H9 (cell line): ENCODE results near the gene IMMP2L. TPM values are rescaled to one million over a fixed set of nuclear protein-coding genes. Genes with fewer than 3 reads are reported as not detected.

Source experiments
- DNase-seq: peaks from one replicate; pipeline ENCODE4 v3.0.0-alpha.2; 2017
- H2AFZ ChIP-seq: one replicate; pipeline ENCODE4 v1.6.1; 2013; ENCODE audit warnings: mild to moderate bottlenecking, low read length, control low read depth, moderate library complexity
- H2AK5ac ChIP-seq: 2 replicates; pipeline ENCODE4 v1.6.1; 2013; ENCODE audit warnings: low read length, control low read depth, mixed read lengths; ENCODE audit not compliant: insufficient read length
- H2BK120ac ChIP-seq: one replicate; pipeline ENCODE4 v1.6.1; 2013; ENCODE audit warnings: low read depth, mild to moderate bottlenecking, low read length, control low read depth, inconsistent platforms; ENCODE audit not compliant: poor library complexity, severe bottlenecking
- H2BK12ac ChIP-seq: 2 replicates; pipeline ENCODE4 v1.6.1; 2013; ENCODE audit warnings: low read length, control low read depth, mixed read lengths, low read depth; ENCODE audit not compliant: insufficient read length
- H2BK15ac ChIP-seq: 2 replicates; pipeline ENCODE4 v1.6.1; 2013; ENCODE audit warnings: low read depth, low read length, control low read depth
- H2BK20ac ChIP-seq: one replicate; pipeline ENCODE4 v1.6.1; 2013; ENCODE audit warnings: low read depth, mild to moderate bottlenecking, low read length, control low read depth, inconsistent platforms; ENCODE audit not compliant: poor library complexity, severe bottlenecking
- H2BK5ac ChIP-seq: 2 replicates; pipeline ENCODE4 v1.6.1; 2013; ENCODE audit warnings: low read length, control low read depth, mixed read lengths; ENCODE audit not compliant: insufficient read length
- H3K14ac ChIP-seq: 2 replicates; pipeline ENCODE4 v1.6.1; 2013; ENCODE audit warnings: low read length, control low read depth; ENCODE audit not compliant: insufficient read depth
- H3K18ac ChIP-seq: 2 replicates; pipeline ENCODE4 v1.6.1; 2013; ENCODE audit warnings: low read depth, mild to moderate bottlenecking, mixed read lengths, low read length, control low read depth; ENCODE audit not compliant: insufficient read length
- H3K23ac ChIP-seq: 2 replicates; pipeline ENCODE4 v1.6.1; 2013; ENCODE audit warnings: low read length, control low read depth, mixed read lengths, low read depth; ENCODE audit not compliant: insufficient read length
- H3K23me2 ChIP-seq: 2 replicates; pipeline ENCODE4 v1.6.1; 2013; ENCODE audit warnings: low read depth, mild to moderate bottlenecking, mixed read lengths, low read length, control low read depth; ENCODE audit not compliant: insufficient read length, poor library complexity, severe bottlenecking
- H3K27ac ChIP-seq: 2 replicates; pipeline ENCODE4 v1.5.1; 2013; ENCODE audit warnings: low read length, control low read depth, mixed read lengths, low read depth; ENCODE audit not compliant: insufficient read length
- H3K27me3 ChIP-seq: 2 replicates; pipeline ENCODE4 v1.6.1; 2013; ENCODE audit warnings: low read length, control low read depth, inconsistent platforms; ENCODE audit not compliant: insufficient read depth
- H3K4ac ChIP-seq: 2 replicates; pipeline ENCODE4 v1.6.1; 2013; ENCODE audit warnings: low read depth, mild to moderate bottlenecking, control low read depth, inconsistent platforms, low read length, moderate library complexity
- H3K4me1 ChIP-seq: 2 replicates; pipeline ENCODE4 v1.6.1; 2013; ENCODE audit warnings: low read length, control low read depth, inconsistent platforms; ENCODE audit not compliant: insufficient read depth
- H3K4me2 ChIP-seq: 2 replicates; pipeline ENCODE4 v1.6.1; 2013; ENCODE audit warnings: low read length, control low read depth, mixed read lengths; ENCODE audit not compliant: insufficient read length, insufficient read depth
- H3K56ac ChIP-seq: 2 replicates; pipeline ENCODE4 v1.6.1; 2013; ENCODE audit warnings: low read depth, mild to moderate bottlenecking, mixed read lengths, low read length, control low read depth; ENCODE audit not compliant: insufficient read length
- H3K79me1 ChIP-seq: 2 replicates; pipeline ENCODE4 v1.6.1; 2013; ENCODE audit warnings: low read depth, mild to moderate bottlenecking, moderate library complexity, low read length, control low read depth, inconsistent platforms; ENCODE audit not compliant: insufficient read depth, poor library complexity, severe bottlenecking
- H3K79me2 ChIP-seq: 2 replicates; pipeline ENCODE4 v1.6.1; 2013; ENCODE audit warnings: low read length, control low read depth, inconsistent platforms; ENCODE audit not compliant: insufficient read depth
- H3K9ac ChIP-seq: 2 replicates; pipeline ENCODE4 v1.6.1; 2013; ENCODE audit warnings: low read length, control low read depth, mixed read lengths; ENCODE audit not compliant: insufficient read length; ENCODE audit errors: extremely low read depth
- H3K9me3 ChIP-seq: one replicate; pipeline ENCODE4 v1.6.1; 2013; ENCODE audit warnings: low read depth, low read length, inconsistent platforms; ENCODE audit not compliant: control insufficient read depth
- H3T11ph ChIP-seq: one replicate; pipeline ENCODE4 v1.6.1; 2013; ENCODE audit warnings: mild to moderate bottlenecking, low read length, control low read depth, inconsistent platforms
- H4K20me1 ChIP-seq: one replicate; pipeline ENCODE4 v1.6.1; 2013; ENCODE audit not compliant: control insufficient read depth, insufficient read length, insufficient read depth
- H4K5ac ChIP-seq: 2 replicates; pipeline ENCODE4 v1.6.1; 2013; ENCODE audit warnings: low read depth, mild to moderate bottlenecking, mixed read lengths, low read length, control low read depth; ENCODE audit not compliant: insufficient read length
- H4K8ac ChIP-seq: replicated peaks from 2 replicates; pipeline ENCODE4 v1.6.1; 2013; ENCODE audit warnings: low read length, control low read depth, mixed read lengths, low read depth; ENCODE audit not compliant: insufficient read length
- H4K91ac ChIP-seq: 2 replicates; pipeline ENCODE4 v1.6.1; 2013; ENCODE audit warnings: low read depth, mild to moderate bottlenecking, moderate library complexity, mixed read lengths, low read length, control low read depth; ENCODE audit not compliant: insufficient read length
- H3K27ac Mint-ChIP-seq, 3 experiments: 2 replicates in 2 of 3; 3 replicates in 1 of 3; pipeline ENCODE4 v1.8.0; 2020 to 2021; ENCODE audit warnings: mixed read lengths in 3 of 3, mild to moderate bottlenecking in 1 of 3, moderate library complexity in 1 of 3
- H3K27me3 Mint-ChIP-seq: 2 replicates; pipeline ENCODE4 v1.8.0; 2021; ENCODE audit warnings: low read depth, mild to moderate bottlenecking, moderate library complexity, mixed read lengths
- H3K36me3 Mint-ChIP-seq, 3 experiments: 2 replicates in 2 of 3; 3 replicates in 1 of 3; pipeline ENCODE4 v1.8.0; 2020 to 2021; ENCODE audit warnings: low read depth in 3 of 3, mixed read lengths in 3 of 3; ENCODE audit not compliant: insufficient read depth in 1 of 3
- H3K4me1 Mint-ChIP-seq, 2 experiments: 2 replicates each; pipeline ENCODE4 v1.8.0; 2020; ENCODE audit warnings: mixed read lengths in 2 of 2
- H3K4me3 Mint-ChIP-seq, 2 experiments: 2 replicates in 1 of 2; 3 replicates in 1 of 2; pipeline ENCODE4 v1.8.0; 2020 to 2021; ENCODE audit warnings: mild to moderate bottlenecking in 2 of 2, mixed read lengths in 2 of 2, moderate library complexity in 1 of 2
- H3K9me3 Mint-ChIP-seq, 2 experiments: 2 replicates in 1 of 2; 3 replicates in 1 of 2; pipeline ENCODE4 v1.8.0; 2020; ENCODE audit warnings: mild to moderate bottlenecking in 2 of 2, mixed read lengths in 2 of 2, moderate library complexity in 1 of 2
- WGBS: extraction: QIAGEN DNeasy Blood & Tissue Kit; methylation state at CpG from one replicate; pipeline ENCODE4 v1.1.7; 2013; ENCODE audit warnings: missing lambda C conversion rate, low lambda C conversion rate, mixed read lengths; ENCODE audit not compliant: insufficient read length; ENCODE audit errors: extremely low coverage; 5-methylcytosine and 5-hydroxymethylcytosine counted together
- total RNA-seq: library from RNA; stranded (reverse); gene quantifications from 2 replicates; pipeline ENCODE4 v1.2.1, GENCODE V29; 2021
- TF ChIP-seq, protein P1 (sequence below): fragments of 200-600 bp; sonication (generic); conservative IDR thresholded peaks from 3 replicates; pipeline ENCODE4 v1.8.0; 2021; ENCODE audit warnings: antibody characterized with exemption, mild to moderate bottlenecking

Gene IMMP2L
- total RNA-seq, 1 experiment from 2014 or later, result 14.7 TPM

DNA sequence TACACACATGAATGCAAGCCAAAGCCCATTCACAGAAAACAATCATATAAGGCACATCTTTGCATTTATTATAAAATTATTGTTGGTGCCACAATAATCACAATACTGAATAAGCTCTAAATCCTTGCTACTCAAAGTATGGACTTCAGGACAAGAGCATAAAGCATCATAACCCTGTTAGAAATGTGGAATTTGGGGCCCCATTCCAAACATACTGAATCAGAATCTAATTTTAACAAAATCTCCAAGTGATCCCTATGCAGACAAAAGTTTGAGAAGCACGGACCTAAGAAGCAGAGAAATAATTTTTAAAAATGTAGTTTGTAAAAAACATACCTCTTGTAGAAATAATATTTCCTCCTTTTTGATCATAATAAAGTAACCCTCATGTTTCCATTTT is 199.2 kb downstream of the IMMP2L start:
- Histone ChIP-seq H3K9me3 (no peaks in the 10 kb centered on the region), H2AK5ac (no peak overlapping the region), H3K4me1 (no peaks in the 10 kb centered on the region), H2BK20ac (no peak overlapping the region), H3K23me2 (no peaks in the 10 kb centered on the region), H2AFZ (no peak overlapping the region), H3K4ac (no peak overlapping the region), H3K56ac (no peak overlapping the region), H4K20me1 (no peaks in the 10 kb centered on the region), H3K9ac (no peak overlapping the region), H3K79me1 (no peaks in the 10 kb centered on the region), H3K23ac (no peak overlapping the region), H2BK5ac (no peak overlapping the region), H2BK15ac (no peak overlapping the region), H3K14ac (no peak overlapping the region), H4K91ac (no peak overlapping the region), H3K27ac (no peak overlapping the region), H3K4me2 (no peak overlapping the region), H2BK12ac (no peak overlapping the region), H3T11ph (no peak overlapping the region), H4K8ac (no peak overlapping the region), H2BK120ac (no peak overlapping the region), H4K5ac (no peak overlapping the region), H3K79me2 (no peaks in the 10 kb centered on the region), H3K18ac (no peak overlapping the region), H3K27me3 (no peaks in the 10 kb centered on the region)
- DNase-seq, result no peak
- WGBS, result no CpG with 5 or more reads among the region's 1 CpG
- TF ChIP-seq, protein P1, sequence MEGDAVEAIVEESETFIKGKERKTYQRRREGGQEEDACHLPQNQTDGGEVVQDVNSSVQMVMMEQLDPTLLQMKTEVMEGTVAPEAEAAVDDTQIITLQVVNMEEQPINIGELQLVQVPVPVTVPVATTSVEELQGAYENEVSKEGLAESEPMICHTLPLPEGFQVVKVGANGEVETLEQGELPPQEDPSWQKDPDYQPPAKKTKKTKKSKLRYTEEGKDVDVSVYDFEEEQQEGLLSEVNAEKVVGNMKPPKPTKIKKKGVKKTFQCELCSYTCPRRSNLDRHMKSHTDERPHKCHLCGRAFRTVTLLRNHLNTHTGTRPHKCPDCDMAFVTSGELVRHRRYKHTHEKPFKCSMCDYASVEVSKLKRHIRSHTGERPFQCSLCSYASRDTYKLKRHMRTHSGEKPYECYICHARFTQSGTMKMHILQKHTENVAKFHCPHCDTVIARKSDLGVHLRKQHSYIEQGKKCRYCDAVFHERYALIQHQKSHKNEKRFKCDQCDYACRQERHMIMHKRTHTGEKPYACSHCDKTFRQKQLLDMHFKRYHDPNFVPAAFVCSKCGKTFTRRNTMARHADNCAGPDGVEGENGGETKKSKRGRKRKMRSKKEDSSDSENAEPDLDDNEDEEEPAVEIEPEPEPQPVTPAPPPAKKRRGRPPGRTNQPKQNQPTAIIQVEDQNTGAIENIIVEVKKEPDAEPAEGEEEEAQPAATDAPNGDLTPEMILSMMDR, result no peak
- no peak overlapping the region for H3K27ac Mint-ChIP-seq
- no peaks in the 10 kb centered on the region for H3K9me3 Mint-ChIP-seq
- H3K27me3 Mint-ChIP-seq, result no peaks in the 10 kb centered on the region
- no peaks in the 10 kb centered on the region for H3K36me3 Mint-ChIP-seq
- H3K4me1 Mint-ChIP-seq, result peaks cover 5 to 10% of the 10 kb centered on the region in 2 experiments; a peak in 3 of 4 replicates
- H3K4me3 Mint-ChIP-seq, result no peak overlapping the region
